ENCODE results near the gene GARIN5A. TPM values are rescaled to one million over a fixed set of nuclear protein-coding genes. Genes with fewer than 3 reads are reported as not detected.

Gene GARIN5A
- total RNA-seq, 5 donors from 2014 or later (not counting 1 experiment from before 2014, with no cell fraction given) = 0.60 to 1.2 (median 0.67) TPM; not detected in 1

DNA sequence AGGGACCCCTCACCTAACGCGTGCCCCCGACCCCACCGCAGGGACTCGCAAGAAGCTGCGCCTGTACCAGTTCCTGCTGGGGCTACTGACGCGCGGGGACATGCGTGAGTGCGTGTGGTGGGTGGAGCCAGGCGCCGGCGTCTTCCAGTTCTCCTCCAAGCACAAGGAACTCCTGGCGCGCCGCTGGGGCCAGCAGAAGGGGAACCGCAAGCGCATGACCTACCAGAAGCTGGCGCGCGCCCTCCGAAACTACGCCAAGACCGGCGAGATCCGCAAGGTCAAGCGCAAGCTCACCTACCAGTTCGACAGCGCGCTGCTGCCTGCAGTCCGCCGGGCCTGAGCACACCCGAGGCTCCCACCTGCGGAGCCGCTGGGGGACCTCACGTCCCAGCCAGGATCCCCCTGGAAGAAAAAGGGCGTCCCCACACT, 48.6 kb downstream of the GARIN5A start:
- H3K4me3 ChIP-seq (ENCODE audit: control insufficient read depth in 1 of 2, extremely low read depth in 1 of 2, low read length in 1 of 2) = peak overlapping the region; percentile 37 to 57
- H3K27ac ChIP-seq (ENCODE audit: low read length) = no peak overlapping the region
- ATAC-seq (replicated peaks in 1 of 4) = peak in 1 of 4 experiments; percentile 38
- H3K4me3 Mint-ChIP-seq = peak overlapping the region; percentile 60 to 67 (median 65)
- CTCF ChIA-PET = interaction anchor here in 1 of 2 donors (0.5 kb wide), 1 partner anchor 128 kb away, joined by 9 read pairs; no protein-coding TSS in a partner anchor
- peaks cover 10 to 20% (median 15%) of the 10 kb centered on the region in 3 donors for H3K4me1 Mint-ChIP-seq
- H3K36me3 Mint-ChIP-seq = no peaks in the 10 kb centered on the region
- peak in 33 of 35 experiments; percentile 15 to 70 (median 37) for DNase-seq
- H3K27me3 Mint-ChIP-seq = peaks cover 2 to 6% of the 10 kb centered on the region in 2 donors
- peaks cover 0 to 29% of the 10 kb centered on the region in 2 experiments for H3K4me1 ChIP-seq (ENCODE audit: control insufficient read depth in 1 of 2, extremely low read depth in 1 of 2, insufficient read depth in 2 of 2, low read length in 2 of 2)
- no peaks in the 10 kb centered on the region for H3K36me3 ChIP-seq (ENCODE audit: control insufficient read depth in 2 of 2, extremely low read depth in 1 of 2, insufficient read depth in 1 of 2, low read length in 1 of 2)
- H3K27me3 ChIP-seq (replicated peaks in 1 of 2; ENCODE audit: control insufficient read depth in 2 of 2, extremely low read depth in 1 of 2, insufficient read depth in 2 of 2, low read length in 1 of 2) = peaks cover 0 to 63% of the 10 kb centered on the region in 2 experiments
- H3K9me3 ChIP-seq = no peaks in the 10 kb centered on the region
- no peaks in the 10 kb centered on the region for H3K9me3 Mint-ChIP-seq
- 13% methylated on average over 36 of the region's 38 CpGs for WGBS (ENCODE audit: insufficient coverage)
- POLR2A ChIA-PET = no interaction called here
- H3K27ac Mint-ChIP-seq = no peak overlapping the region

DNA sequence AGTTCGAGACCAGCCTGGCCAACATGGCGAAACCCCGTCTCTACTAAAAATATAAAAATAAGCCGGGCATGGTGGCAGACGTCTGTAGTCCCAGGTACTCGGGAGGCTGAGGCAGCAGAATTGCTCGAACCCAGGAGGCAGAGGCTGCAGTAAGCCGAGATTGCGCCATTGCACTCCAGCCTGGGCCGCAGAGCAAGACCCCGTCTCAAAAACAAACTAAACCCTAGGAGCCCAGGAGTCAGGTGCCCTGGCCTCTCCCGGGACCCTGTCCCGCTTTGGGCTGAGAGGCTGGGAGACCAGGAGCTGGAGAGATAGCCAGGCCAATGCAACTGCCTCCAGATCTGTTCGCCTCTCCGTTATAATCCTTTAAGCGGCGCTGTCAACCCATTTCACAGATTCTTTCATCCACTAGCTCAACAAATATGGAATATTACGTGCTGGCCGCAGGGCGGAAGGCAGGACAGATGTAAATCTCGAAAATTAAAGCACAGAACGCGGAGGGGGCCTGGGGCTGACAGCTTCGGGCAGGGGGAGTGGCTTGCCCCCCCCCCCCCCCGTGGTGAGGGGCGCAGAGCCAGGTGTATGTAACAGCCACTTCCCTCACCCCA, 49.2 kb downstream of the GARIN5A start:
- peaks cover 10 to 18% (median 15%) of the 10 kb centered on the region in 3 donors for H3K4me1 Mint-ChIP-seq
- peak overlapping the region in 2 of 3 donors; percentile 3 to 60 for H3K4me3 Mint-ChIP-seq
- Histone ChIP-seq H3K36me3 (ENCODE audit: control insufficient read depth in 2 of 2, extremely low read depth in 1 of 2, insufficient read depth in 1 of 2, low read length in 1 of 2) (no peaks in the 10 kb centered on the region), H3K27me3 (replicated peaks in 1 of 2; ENCODE audit: control insufficient read depth in 2 of 2, extremely low read depth in 1 of 2, insufficient read depth in 2 of 2, low read length in 1 of 2) (peaks cover 0 to 63% of the 10 kb centered on the region in 2 experiments), H3K9me3 (no peaks in the 10 kb centered on the region), H3K4me3 (ENCODE audit: control insufficient read depth in 1 of 2, extremely low read depth in 1 of 2, low read length in 1 of 2) (peak overlapping the region in 1 of 2 donors; percentile 37), H3K4me1 (ENCODE audit: control insufficient read depth in 1 of 2, extremely low read depth in 1 of 2, insufficient read depth in 2 of 2, low read length in 2 of 2) (peaks cover 0 to 24% of the 10 kb centered on the region in 2 experiments), H3K27ac (ENCODE audit: low read length) (no peak overlapping the region)
- ATAC-seq (replicated peaks in 1 of 4) = no peak
- CTCF ChIA-PET = interaction anchor here in 1 of 2 donors (0.6 kb wide), 1 partner anchor 46 kb away, joined by 3 read pairs; no protein-coding TSS in a partner anchor
- H3K9me3 Mint-ChIP-seq = no peaks in the 10 kb centered on the region
- H3K27ac Mint-ChIP-seq = no peak overlapping the region
- no peak for DNase-seq
- H3K27me3 Mint-ChIP-seq = peaks cover 0 to 4% of the 10 kb centered on the region in 2 donors
- POLR2A ChIA-PET = interaction anchor here in 1 of 2 donors (0.6 kb wide), 1 partner anchor 63 kb away, joined by 3 read pairs; no protein-coding TSS in a partner anchor
- WGBS (ENCODE audit: insufficient coverage) = 96% methylated on average over 8 of the region's 26 CpGs
- H3K36me3 Mint-ChIP-seq = no peaks in the 10 kb centered on the region

- POLR2A ChIA-PET = no interaction called here
These were observed 51.1 kb downstream of the GARIN5A start for GRCh38 chr19:50425581-50425980.

GRCh38 chr19:50423279-50424113, 53.2 kb downstream of the GARIN5A start:
- H3K9me3 Mint-ChIP-seq = no peaks in the 10 kb centered on the region
- peaks cover 23 to 25% of the 10 kb centered on the region in 2 donors for H3K27me3 Mint-ChIP-seq
- H3K36me3 Mint-ChIP-seq = peaks cover 5% of the 10 kb centered on the region
- DNase-seq (no peak), ATAC-seq (replicated peaks in 1 of 4) (no peak)
- H3K27me3 ChIP-seq (replicated peaks in 1 of 2; ENCODE audit: control insufficient read depth in 2 of 2, extremely low read depth in 1 of 2, insufficient read depth in 2 of 2, low read length in 1 of 2) = peaks cover 5 to 65% of the 10 kb centered on the region in 2 experiments
- H3K4me1 ChIP-seq (ENCODE audit: control insufficient read depth in 1 of 2, extremely low read depth in 1 of 2, insufficient read depth in 2 of 2, low read length in 2 of 2) = peaks cover 0 to 18% of the 10 kb centered on the region in 2 experiments
- H3K4me1 Mint-ChIP-seq = peaks cover 11 to 16% (median 15%) of the 10 kb centered on the region in 3 donors
- CTCF ChIA-PET = no interaction called here
- no peak overlapping the region for H3K27ac Mint-ChIP-seq
- H3K27ac ChIP-seq (ENCODE audit: low read length) = no peak overlapping the region
- 87% methylated on average over 10 of the region's 22 CpGs for whole genome bisulfite sequencing (ENCODE audit: insufficient coverage)
- H3K9me3 ChIP-seq = no peaks in the 10 kb centered on the region
- no peak overlapping the region for H3K4me3 ChIP-seq (ENCODE audit: control insufficient read depth in 1 of 2, extremely low read depth in 1 of 2, low read length in 1 of 2)
- POLR2A ChIA-PET = interaction anchor here in 1 of 2 donors (0.7 kb wide), 1 partner anchor 82 kb away, joined by 6 read pairs; no protein-coding TSS in a partner anchor
- H3K36me3 ChIP-seq (ENCODE audit: control insufficient read depth in 2 of 2, extremely low read depth in 1 of 2, insufficient read depth in 1 of 2, low read length in 1 of 2) = no peaks in the 10 kb centered on the region
- no peak overlapping the region for H3K4me3 Mint-ChIP-seq

More at GRCh38 chr19:50425581-50425980, 51.1 kb downstream of the GARIN5A start:
- Histone ChIP-seq H3K27ac (ENCODE audit: low read length) (no peak overlapping the region), H3K27me3 (replicated peaks in 1 of 2; ENCODE audit: control insufficient read depth in 2 of 2, extremely low read depth in 1 of 2, insufficient read depth in 2 of 2, low read length in 1 of 2) (peaks cover 0 to 66% of the 10 kb centered on the region in 2 experiments), H3K4me3 (ENCODE audit: control insufficient read depth in 1 of 2, extremely low read depth in 1 of 2, low read length in 1 of 2) (no peak overlapping the region), H3K36me3 (ENCODE audit: control insufficient read depth in 2 of 2, extremely low read depth in 1 of 2, insufficient read depth in 1 of 2, low read length in 1 of 2) (no peaks in the 10 kb centered on the region), H3K9me3 (no peaks in the 10 kb centered on the region), H3K4me1 (ENCODE audit: control insufficient read depth in 1 of 2, extremely low read depth in 1 of 2, insufficient read depth in 2 of 2, low read length in 2 of 2) (peaks cover 0 to 11% of the 10 kb centered on the region in 2 experiments)
- no peaks in the 10 kb centered on the region for H3K9me3 Mint-ChIP-seq
- H3K27ac Mint-ChIP-seq = no peak overlapping the region
- CTCF ChIA-PET = no interaction called here
- DNase-seq (no peak), ATAC-seq (replicated peaks in 1 of 4) (no peak)
- no peaks in the 10 kb centered on the region for H3K36me3 Mint-ChIP-seq
- 57% methylated on average over 5 of the region's 7 CpGs for WGBS (ENCODE audit: insufficient coverage)
- no peak overlapping the region for H3K4me3 Mint-ChIP-seq
- H3K27me3 Mint-ChIP-seq = peaks cover 8 to 11% of the 10 kb centered on the region in 2 donors
- peaks cover 2 to 8% (median 3%) of the 10 kb centered on the region in 3 donors for H3K4me1 Mint-ChIP-seq

- H3K4me3 Mint-ChIP-seq = no peak overlapping the region
- Histone ChIP-seq H3K4me1 (ENCODE audit: control insufficient read depth in 1 of 2, extremely low read depth in 1 of 2, insufficient read depth in 2 of 2, low read length in 2 of 2) (peaks cover 0 to 10% of the 10 kb centered on the region in 2 experiments), H3K27ac (ENCODE audit: low read length) (no peak overlapping the region), H3K36me3 (ENCODE audit: control insufficient read depth in 2 of 2, extremely low read depth in 1 of 2, insufficient read depth in 1 of 2, low read length in 1 of 2) (no peaks in the 10 kb centered on the region), H3K9me3 (no peaks in the 10 kb centered on the region), H3K4me3 (ENCODE audit: control insufficient read depth in 1 of 2, extremely low read depth in 1 of 2, low read length in 1 of 2) (no peak overlapping the region), H3K27me3 (replicated peaks in 1 of 2; ENCODE audit: control insufficient read depth in 2 of 2, extremely low read depth in 1 of 2, insufficient read depth in 2 of 2, low read length in 1 of 2) (peaks cover 5 to 65% of the 10 kb centered on the region in 2 experiments)
- 90% methylated on average over 8 of the region's 18 CpGs for WGBS (ENCODE audit: insufficient coverage)
- peaks cover 11 to 15% (median 13%) of the 10 kb centered on the region in 3 donors for H3K4me1 Mint-ChIP-seq
- CTCF ChIA-PET = no interaction called here
- no peaks in the 10 kb centered on the region for H3K9me3 Mint-ChIP-seq
- peaks cover 23 to 27% of the 10 kb centered on the region in 2 donors for H3K27me3 Mint-ChIP-seq
- DNase-seq (no peak), ATAC-seq (replicated peaks in 1 of 4) (no peak)
- peaks cover 5% of the 10 kb centered on the region for H3K36me3 Mint-ChIP-seq
- no peak overlapping the region for H3K27ac Mint-ChIP-seq
- POLR2A ChIA-PET = interaction anchor here in 1 of 2 donors (0.7 kb wide), 1 partner anchor 81 kb away, joined by 6 read pairs; no protein-coding TSS in a partner anchor
These were observed 54.0 kb downstream of the GARIN5A start for GRCh38 chr19:50422397-50423278.
